C4-2B (cell line): ENCODE results near the gene SLC38A1.

Experiments used
- ZFX ChIP-seq: fragments of 450-650 bp; IDR thresholded peaks from 2 replicates; pipeline ENCODE4 v1.6.1; 2017
- TF ChIP-seq, protein P1 (sequence below): fragments of 450-650 bp; conservative IDR thresholded peaks from 2 replicates; pipeline ENCODE4 v1.5.1; 2017; ENCODE audit warnings: mild to moderate bottlenecking

DNA sequence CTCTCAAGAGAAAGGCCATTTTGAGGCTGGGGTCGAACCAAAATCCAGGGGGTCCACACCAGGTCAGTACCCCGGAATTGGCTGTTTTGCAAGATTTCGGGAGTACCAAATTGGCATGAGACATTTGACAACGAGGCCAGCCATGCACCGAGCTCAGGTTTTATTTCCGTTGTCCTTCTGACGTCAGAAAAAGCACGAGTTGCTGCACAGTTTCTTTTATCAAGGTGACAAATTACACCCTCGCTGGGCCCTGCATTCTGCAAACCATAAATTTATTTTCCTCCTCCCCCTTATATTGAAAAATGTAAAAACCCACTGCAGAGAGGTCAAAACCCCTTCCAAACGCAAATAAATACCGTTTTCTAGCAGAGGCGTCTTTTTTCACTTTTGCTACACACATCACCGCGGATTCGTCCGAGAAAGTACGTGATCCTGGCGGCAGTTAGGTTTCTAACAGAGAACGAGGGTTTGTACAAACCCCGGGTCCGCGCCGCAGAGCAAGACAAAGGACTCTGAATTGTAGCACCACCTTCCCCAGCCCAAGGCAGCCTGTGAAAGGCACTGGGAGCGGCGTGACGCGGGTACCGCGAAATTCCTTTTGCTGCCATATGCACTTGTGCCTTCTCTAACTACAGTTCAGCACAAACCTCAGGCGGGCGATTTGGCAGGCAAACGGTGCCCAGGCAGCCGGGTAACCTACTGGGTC is 1.8 kb downstream of the SLC38A1 start:
- TF ChIP-seq, protein P1, sequence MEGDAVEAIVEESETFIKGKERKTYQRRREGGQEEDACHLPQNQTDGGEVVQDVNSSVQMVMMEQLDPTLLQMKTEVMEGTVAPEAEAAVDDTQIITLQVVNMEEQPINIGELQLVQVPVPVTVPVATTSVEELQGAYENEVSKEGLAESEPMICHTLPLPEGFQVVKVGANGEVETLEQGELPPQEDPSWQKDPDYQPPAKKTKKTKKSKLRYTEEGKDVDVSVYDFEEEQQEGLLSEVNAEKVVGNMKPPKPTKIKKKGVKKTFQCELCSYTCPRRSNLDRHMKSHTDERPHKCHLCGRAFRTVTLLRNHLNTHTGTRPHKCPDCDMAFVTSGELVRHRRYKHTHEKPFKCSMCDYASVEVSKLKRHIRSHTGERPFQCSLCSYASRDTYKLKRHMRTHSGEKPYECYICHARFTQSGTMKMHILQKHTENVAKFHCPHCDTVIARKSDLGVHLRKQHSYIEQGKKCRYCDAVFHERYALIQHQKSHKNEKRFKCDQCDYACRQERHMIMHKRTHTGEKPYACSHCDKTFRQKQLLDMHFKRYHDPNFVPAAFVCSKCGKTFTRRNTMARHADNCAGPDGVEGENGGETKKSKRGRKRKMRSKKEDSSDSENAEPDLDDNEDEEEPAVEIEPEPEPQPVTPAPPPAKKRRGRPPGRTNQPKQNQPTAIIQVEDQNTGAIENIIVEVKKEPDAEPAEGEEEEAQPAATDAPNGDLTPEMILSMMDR, result no peak
- TF ChIP-seq ZFX, result no peak
